SK-N-SH (cell line): Measurements from ENCODE around the gene TRIM22. TPM values are rescaled to one million over a fixed set of nuclear protein-coding genes. Genes with fewer than 3 reads are reported as not detected.

Experiments used
- CTCF ChIA-PET: fragments of 300-600, 350-600 bp; formaldehyde crosslinking; extraction: SDS; loops from one replicate; lab custom pipeline; 2021; lab: Yijun Ruan, JAX
- POLR2A ChIA-PET: fragments of 350-600 bp; sonication (Branson Sonifier 250); formaldehyde crosslinking; extraction: SDS; loops from one replicate; lab custom pipeline; 2020; ENCODE audit warnings: antibody characterized with exemption, inconsistent platforms; lab: Yijun Ruan, JAX
- DNase-seq: peaks from one replicate; pipeline ENCODE4 v3.0.0; 2012
- H2AFZ ChIP-seq: fragments of 200-600 bp; sonication (generic); 2 replicates; pipeline ENCODE4 v1.8.1; 2016; ENCODE audit warnings: antibody characterized with exemption, mild to moderate bottlenecking, low read depth
- H3F3A ChIP-seq: fragments of 200-600 bp; sonication (generic); replicated peaks from 2 replicates; pipeline ENCODE3; 2016; ENCODE audit warnings: antibody characterized with exemption, mild to moderate bottlenecking; ENCODE audit not compliant: insufficient read depth
- H3K27ac ChIP-seq, 2 experiments: fragments of 200-500 bp in 1 of 2; fragments of 200-600 bp in 1 of 2; sonication (Bioruptor generic) in 1 of 2; sonication (generic), shearing (Covaris generic) in 1 of 2; 2 replicates each; pipeline versions ENCODE4 v1.5.1 to v1.6.1; 2014 to 2016; ENCODE audit warnings: low read depth in 2 of 2, inconsistent platforms in 1 of 2, low read length in 1 of 2, mild to moderate bottlenecking in 1 of 2, mixed read lengths in 1 of 2
- H3K27me3 ChIP-seq: fragments of 200-600 bp; sonication (generic), shearing (Covaris generic); 2 replicates; pipeline ENCODE4 v1.6.1; 2016; ENCODE audit warnings: mixed run types; ENCODE audit not compliant: insufficient read depth
- H3K36me3 ChIP-seq, 2 experiments: fragments of 200-500 bp in 1 of 2; fragments of 200-600 bp in 1 of 2; sonication (Bioruptor generic) in 1 of 2; sonication (generic) in 1 of 2; replicated peaks in 1 of 2; 2 replicates each; pipeline versions ENCODE3 to v1.5.1; 2014 to 2016; ENCODE audit warnings: low read length in 1 of 2, mild to moderate bottlenecking in 1 of 2; ENCODE audit not compliant: insufficient read depth in 2 of 2, control insufficient read depth in 1 of 2
- H3K4me1 ChIP-seq, 2 experiments: fragments of 200-500 bp in 1 of 2; fragments of 200-600 bp in 1 of 2; sonication (Bioruptor generic) in 1 of 2; sonication (generic), shearing (Covaris generic) in 1 of 2; 2 replicates each; pipeline versions ENCODE4 v1.5.1 to v1.6.1; 2014 to 2016; ENCODE audit warnings: low read depth in 1 of 2, low read length in 1 of 2, mixed run types in 1 of 2; ENCODE audit not compliant: insufficient read depth in 2 of 2, control insufficient read depth in 1 of 2
- H3K4me2 ChIP-seq: fragments of 200-600 bp; sonication (generic), shearing (Covaris generic); 2 replicates; pipeline ENCODE4 v1.6.1; 2017; ENCODE audit warnings: mixed run types
- H3K4me3 ChIP-seq, 2 experiments: fragments of 200-500 bp in 1 of 2; fragments of 200-600 bp in 1 of 2; sonication (Bioruptor generic) in 1 of 2; sonication (generic), shearing (Covaris generic) in 1 of 2; 2 replicates each; pipeline versions ENCODE4 v1.5.1 to v1.8.1; 2014 to 2016; ENCODE audit warnings: low read depth in 2 of 2, inconsistent platforms in 1 of 2, low read length in 1 of 2, mild to moderate bottlenecking in 1 of 2, mixed read lengths in 1 of 2, moderate library complexity in 1 of 2
- H3K79me2 ChIP-seq: fragments of 200-600 bp; sonication (generic); 2 replicates; pipeline ENCODE4 v1.8.1; 2017; ENCODE audit warnings: mild to moderate bottlenecking; ENCODE audit not compliant: insufficient read depth
- H3K9ac ChIP-seq: fragments of 200-600 bp; sonication (generic); 2 replicates; pipeline ENCODE4 v1.6.1; 2017; ENCODE audit warnings: mixed run types
- H3K9me2 ChIP-seq: fragments of 200-600 bp; sonication (generic); 2 replicates; pipeline ENCODE4 v1.6.1; 2017; ENCODE audit warnings: mixed run types
- H3K9me3 ChIP-seq: fragments of 200-600 bp; sonication (generic); 2 replicates; pipeline ENCODE4 v1.6.1; 2017; ENCODE audit warnings: mixed run types, mild to moderate bottlenecking, moderate library complexity
- H4K20me1 ChIP-seq: fragments of 200-600 bp; sonication (generic); 2 replicates; pipeline ENCODE4 v1.6.1; 2017; ENCODE audit warnings: mild to moderate bottlenecking, mixed run types; ENCODE audit not compliant: insufficient read depth
- ELF1 ChIP-seq: IDR thresholded peaks from 2 replicates; pipeline ENCODE4 v1.4.0; 2012
- FOXJ3 ChIP-seq: sonication (generic); formaldehyde crosslinking; IDR thresholded peaks from 2 replicates; pipeline ENCODE4 v1.5.1; 2020; ENCODE audit warnings: mild to moderate bottlenecking, missing genetic modification reagents
- GABPA ChIP-seq: IDR thresholded peaks from 2 replicates; pipeline ENCODE4 v1.4.0; 2012; ENCODE audit warnings: low read depth, mild to moderate bottlenecking
- POLR2AphosphoS5 ChIP-seq: IDR thresholded peaks from 2 replicates; pipeline ENCODE4 v1.6.1; 2012; ENCODE audit warnings: low read depth, low read length
- SIN3A ChIP-seq: IDR thresholded peaks from 2 replicates; pipeline ENCODE4 v1.6.1; 2012; ENCODE audit warnings: low read depth, mild to moderate bottlenecking, low read length, moderate library complexity, borderline replicate concordance
- TAF1 ChIP-seq: IDR thresholded peaks from 2 replicates; pipeline ENCODE4 v1.6.1; 2012; ENCODE audit warnings: low read depth, mild to moderate bottlenecking, low read length, moderate library complexity, borderline replicate concordance
- TCF12 ChIP-seq: IDR thresholded peaks from 2 replicates; pipeline ENCODE4 v1.4.0; 2012
- TEAD4 ChIP-seq: IDR thresholded peaks from 2 replicates; pipeline ENCODE4 v1.4.0; 2012; ENCODE audit warnings: mild to moderate bottlenecking, borderline replicate concordance; ENCODE audit not compliant: insufficient read depth
- YY1 ChIP-seq: IDR thresholded peaks from 2 replicates; pipeline ENCODE4 v1.4.0; 2012; ENCODE audit warnings: low read depth, mild to moderate bottlenecking
- WGBS: methylation state at CpG from one replicate; pipeline ENCODE4 v1.1.6; 2017; ENCODE audit warnings: low lambda C conversion rate; 5-methylcytosine and 5-hydroxymethylcytosine counted together
- polyA plus RNA-seq, 3 experiments: library from polyadenylated mRNA; depleted of rRNA; stranded (reverse); fragments of >200 nt; gene quantifications; 2 replicates each; pipeline ENCODE4 v1.2.3, GENCODE V29; 2012
- TF ChIP-seq, protein P1 (sequence below): IDR thresholded peaks from 2 replicates; pipeline ENCODE4; 2012

TRIM22 gene, protein sequence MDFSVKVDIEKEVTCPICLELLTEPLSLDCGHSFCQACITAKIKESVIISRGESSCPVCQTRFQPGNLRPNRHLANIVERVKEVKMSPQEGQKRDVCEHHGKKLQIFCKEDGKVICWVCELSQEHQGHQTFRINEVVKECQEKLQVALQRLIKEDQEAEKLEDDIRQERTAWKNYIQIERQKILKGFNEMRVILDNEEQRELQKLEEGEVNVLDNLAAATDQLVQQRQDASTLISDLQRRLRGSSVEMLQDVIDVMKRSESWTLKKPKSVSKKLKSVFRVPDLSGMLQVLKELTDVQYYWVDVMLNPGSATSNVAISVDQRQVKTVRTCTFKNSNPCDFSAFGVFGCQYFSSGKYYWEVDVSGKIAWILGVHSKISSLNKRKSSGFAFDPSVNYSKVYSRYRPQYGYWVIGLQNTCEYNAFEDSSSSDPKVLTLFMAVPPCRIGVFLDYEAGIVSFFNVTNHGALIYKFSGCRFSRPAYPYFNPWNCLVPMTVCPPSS
- polyA plus RNA-seq (2012; rRNA removed) = 47.1 and 80.4 TPM in 2 replicates
- 45.7 and 47.7 TPM in 2 replicates for polyA plus RNA-seq (2012; cell fraction: cytosol; rRNA removed)
- 118 and 211 TPM in 2 replicates for polyA plus RNA-seq (2012; cell fraction: nucleus; rRNA removed)

DNA sequence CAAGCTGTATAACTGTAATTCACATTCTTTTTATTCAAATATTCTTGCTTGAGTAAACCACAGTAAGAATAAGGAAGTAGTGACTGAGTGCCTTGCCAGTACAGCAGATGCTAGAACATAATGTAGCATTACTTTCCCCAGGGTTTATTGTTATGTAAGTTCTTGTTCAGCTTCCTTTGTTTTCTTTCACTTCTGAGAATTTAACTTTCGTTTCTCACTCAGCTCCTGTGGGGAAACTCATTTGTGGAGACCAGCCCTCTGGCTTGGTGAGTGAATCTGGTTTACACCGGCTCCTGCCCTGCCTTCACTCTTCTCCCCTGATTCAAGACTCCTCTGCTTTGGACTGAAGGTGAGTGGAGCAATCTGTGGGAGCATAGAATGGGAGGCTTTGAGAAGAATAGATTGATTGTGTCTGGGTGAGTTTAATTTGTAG, at the start of gene TRIM22:
TSS of gene TRIM22 (plus strand) at position 240 of the 433 bp plus-strand sequence. CDS start 6,443 bp downstream, outside the sequence.
- Histone ChIP-seq H3K9me3 (no peaks in the 10 kb centered on the region), H3K4me3 (peak within 1 kb of the TSS; percentile 44 to 52; a peak in 3 of 4 replicates), H2AFZ (peak within 1 kb of the TSS; percentile 58), H3K36me3 (peaks cover 3 to 4% of the 10 kb centered on the region in 2 experiments), H3K9me2 (no peaks in the 10 kb centered on the region), H3K9ac (peak within 1 kb of the TSS; percentile 84), H3F3A (peaks cover 7% of the 10 kb centered on the region)
- no peak for DNase-seq
- 33% methylated on average over 2 of the region's 2 CpGs for WGBS
- POLR2A ChIA-PET = no interaction called here
- TF ChIP-seq YY1 (0 out of 2 replicates have a peak, but pooled peaks have one; percentile 37), TCF12 (no peak), ELF1 (peak; percentile 22; the same call in 1 of the 2 replicates), POLR2AphosphoS5 (0 out of 2 replicates have a peak, but pooled peaks have one; percentile 30), TAF1 (peak; percentile 29), TEAD4 (no peak), SIN3A (no peak)
- TF ChIP-seq, all 33 proteins: peak for 4
- peak within 1 kb of the TSS; percentile 82 to 92 for H3K27ac ChIP-seq
- no peaks in the 10 kb centered on the region for H4K20me1 ChIP-seq
- no peaks in the 10 kb centered on the region for H3K27me3 ChIP-seq
- CTCF ChIA-PET = interaction anchor here (0.9 kb wide), 1 partner anchor 11 kb away, joined by 3 read pairs; no protein-coding TSS in a partner anchor
- H3K4me1 ChIP-seq = no peaks in the 10 kb centered on the region; a peak in 1 of 4 replicates
- no peaks in the 10 kb centered on the region for H3K79me2 ChIP-seq
- peak within 1 kb of the TSS; percentile 76 for H3K4me2 ChIP-seq

DNA sequence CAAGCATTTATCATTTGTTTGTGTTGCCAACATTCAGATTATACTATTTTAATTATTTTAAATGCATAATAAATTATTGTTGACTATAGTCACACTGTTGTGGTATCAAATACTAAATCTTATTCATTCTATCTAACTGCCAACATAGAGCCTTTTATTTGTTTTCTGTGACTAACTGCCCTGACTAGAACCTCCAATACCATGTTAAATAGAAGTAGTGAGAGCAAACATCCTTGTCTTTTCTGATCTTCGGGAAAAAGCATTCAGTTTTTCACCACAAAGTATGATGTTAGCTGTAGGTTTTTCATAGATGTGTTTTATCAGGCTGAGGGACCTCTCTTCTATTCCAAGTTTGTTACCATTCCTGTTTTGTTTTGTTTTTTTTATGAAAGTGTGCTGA, 49.6 kb upstream of the TRIM22 start:
- no peaks in the 10 kb centered on the region for H4K20me1 ChIP-seq
- no peaks in the 10 kb centered on the region for H3K9me3 ChIP-seq
- POLR2A ChIA-PET = no interaction called here
- no peaks in the 10 kb centered on the region for H3K36me3 ChIP-seq
- no peak overlapping the region for H3K4me3 ChIP-seq
- no peaks in the 10 kb centered on the region for H3K4me1 ChIP-seq
- no peaks in the 10 kb centered on the region for H3K79me2 ChIP-seq
- WGBS = 3% methylated on average over 1 of the region's 1 CpG
- H2AFZ ChIP-seq = no peak overlapping the region
- H3K9ac ChIP-seq = no peak overlapping the region
- CTCF ChIA-PET = no interaction called here
- no peaks in the 10 kb centered on the region for H3F3A ChIP-seq
- H3K4me2 ChIP-seq = no peak overlapping the region
- no peaks in the 10 kb centered on the region for H3K27me3 ChIP-seq
- H3K27ac ChIP-seq = no peak overlapping the region
- TF ChIP-seq, protein P1, sequence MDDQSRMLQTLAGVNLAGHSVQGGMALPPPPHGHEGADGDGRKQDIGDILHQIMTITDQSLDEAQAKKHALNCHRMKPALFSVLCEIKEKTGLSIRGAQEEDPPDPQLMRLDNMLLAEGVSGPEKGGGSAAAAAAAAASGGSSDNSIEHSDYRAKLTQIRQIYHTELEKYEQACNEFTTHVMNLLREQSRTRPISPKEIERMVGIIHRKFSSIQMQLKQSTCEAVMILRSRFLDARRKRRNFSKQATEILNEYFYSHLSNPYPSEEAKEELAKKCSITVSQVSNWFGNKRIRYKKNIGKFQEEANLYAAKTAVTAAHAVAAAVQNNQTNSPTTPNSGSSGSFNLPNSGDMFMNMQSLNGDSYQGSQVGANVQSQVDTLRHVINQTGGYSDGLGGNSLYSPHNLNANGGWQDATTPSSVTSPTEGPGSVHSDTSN = no peak
- TF ChIP-seq TCF12 = no peak
- DNase-seq = no peak
- H3K9me2 ChIP-seq = no peaks in the 10 kb centered on the region

DNA sequence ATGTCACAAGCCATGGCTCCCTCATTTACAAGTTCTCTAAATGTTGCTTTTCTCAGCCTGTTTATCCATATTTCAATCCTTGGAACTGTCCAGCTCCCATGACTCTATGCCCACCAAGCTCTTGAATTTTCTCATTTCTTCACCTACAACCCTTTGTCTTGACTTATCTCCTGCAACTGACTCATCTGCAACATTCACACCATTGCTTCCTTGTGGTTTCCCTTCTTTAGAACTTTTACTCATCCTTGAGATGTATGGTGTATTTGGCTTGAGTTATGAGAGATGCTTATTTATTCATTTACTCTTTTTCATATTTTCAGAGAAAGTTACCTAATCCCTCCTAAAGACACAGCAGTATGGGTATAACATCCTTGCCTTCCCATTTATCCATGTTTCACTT, 46.0 kb upstream of the TRIM22 start:
- Histone ChIP-seq H3K9me3 (no peaks in the 10 kb centered on the region), H3K27me3 (no peaks in the 10 kb centered on the region; the same call in 1 of the 2 replicates), H3K27ac (no peak overlapping the region), H3K9ac (no peak overlapping the region), H3F3A (no peaks in the 10 kb centered on the region), H2AFZ (no peak overlapping the region), H3K36me3 (no peaks in the 10 kb centered on the region), H3K4me2 (no peak overlapping the region), H4K20me1 (no peaks in the 10 kb centered on the region), H3K4me3 (no peak overlapping the region), H3K4me1 (no peaks in the 10 kb centered on the region), H3K9me2 (no peaks in the 10 kb centered on the region), H3K79me2 (no peaks in the 10 kb centered on the region)
- DNase-seq = no peak
- TF ChIP-seq FOXJ3 (no peak), GABPA (no peak), TEAD4 (no peak)
- CTCF ChIA-PET = no interaction called here
- POLR2A ChIA-PET = no interaction called here
